Sigmoid colon (tissue), 7 donors: ENCODE data around the gene HOXB13. TPM values are rescaled to one million over a fixed set of nuclear protein-coding genes. Genes with fewer than 3 reads are reported as not detected.

Experiments used
- DNase-seq: peaks from one replicate; pipeline ENCODE4 v3.0.0-alpha.2; 2019
- H3K27ac ChIP-seq, 4 donors: fragments of 200-600 bp; sonication (generic); one replicate each; pipeline ENCODE4 v1.5.1; 2016 to 2019; ENCODE audit warnings: mild to moderate bottlenecking in 1 of 4
- H3K27me3 ChIP-seq, 3 donors: fragments of 200-600 bp; sonication (generic); one replicate each; pipeline ENCODE4 v1.5.1; 2019; ENCODE audit warnings: mild to moderate bottlenecking in 1 of 3
- H3K36me3 ChIP-seq, 4 donors: fragments of 200-600 bp; sonication (generic); one replicate each; pipeline ENCODE4 v1.5.1; 2016 to 2019
- H3K4me1 ChIP-seq, 4 donors: fragments of 200-600 bp; sonication (generic); one replicate each; pipeline ENCODE4 v1.5.1; 2017 to 2019
- H3K4me3 ChIP-seq, 4 donors: fragments of 200-600 bp; sonication (generic); one replicate each; pipeline ENCODE4 v1.5.1; 2017 to 2019; ENCODE audit warnings: mild to moderate bottlenecking in 2 of 4, moderate library complexity in 1 of 4
- H3K9me3 ChIP-seq, 4 donors: fragments of 200-600 bp in 3 of 4; sonication (generic) in 3 of 4; one replicate each; pipeline versions ENCODE4 v1.5.1 to v1.6.1; 2013 to 2019
- EP300 ChIP-seq, 4 donors: sonication (generic); formaldehyde crosslinking; IDR thresholded peaks; one replicate each; pipeline ENCODE4 v1.6.1; 2017; ENCODE audit warnings: antibody characterized with exemption in 4 of 4
- POLR2A ChIP-seq, 2 donors: fragments of 450-650 bp; IDR thresholded peaks; one replicate each; pipeline ENCODE4 v1.6.1; 2016; ENCODE audit warnings: antibody characterized with exemption in 2 of 2, mild to moderate bottlenecking in 2 of 2, moderate library complexity in 2 of 2
- POLR2AphosphoS5 ChIP-seq, 4 donors: sonication (generic); formaldehyde crosslinking; IDR thresholded peaks; one replicate each; pipeline ENCODE4 v1.6.1; 2017; ENCODE audit warnings: antibody characterized with exemption in 4 of 4
- WGBS, 2 donors: extraction: QIAGEN DNeasy Blood & Tissue Kit; methylation state at CpG; one replicate each; pipeline ENCODE4 v1.1.7; 2013; 5-methylcytosine and 5-hydroxymethylcytosine counted together
- intact Hi-C: fragments of 100-400 bp; cut with DNase I; formaldehyde crosslinking; loops from one replicate; pipeline ENCODE4 v1.15.1; 2023
- polyA plus RNA-seq, 3 donors: library from polyadenylated mRNA; stranded (reverse); fragments of 200-250 nt; gene quantifications; one replicate each; pipeline ENCODE4 v1.2.3, GENCODE V29; 2013
- small RNA-seq, 3 donors: library from RNA; depleted of rRNA; stranded (forward); fragments of <200 nt; gene quantifications; one replicate each; pipeline ENCODE3, GENCODE V24; 2016
- total RNA-seq, 4 donors: library from RNA; depleted of rRNA; stranded (reverse); fragments of >200 nt; gene quantifications; one replicate each; pipeline ENCODE4 v1.1.0, GENCODE V29; 2016
- TF ChIP-seq, protein P1 (sequence below), 4 experiments: fragments of 450-650 bp in 3 of 4; fragments of 200-600 bp in 1 of 4; IDR thresholded peaks; one replicate each; pipeline ENCODE4 v1.5.1; 2016 to 2019; ENCODE audit warnings: antibody characterized with exemption in 4 of 4, mild to moderate bottlenecking in 3 of 4, moderate library complexity in 2 of 4
- donor health status: healthy with polysubstance abuse.
- donor health status: Bipolar disorder and iron deficiency.
- donor health status: healthy.

HOXB13 gene
- total and polyA plus RNA-seq, 7 donors: 0.36 to 49.2 (median 1.5) TPM

DNA sequence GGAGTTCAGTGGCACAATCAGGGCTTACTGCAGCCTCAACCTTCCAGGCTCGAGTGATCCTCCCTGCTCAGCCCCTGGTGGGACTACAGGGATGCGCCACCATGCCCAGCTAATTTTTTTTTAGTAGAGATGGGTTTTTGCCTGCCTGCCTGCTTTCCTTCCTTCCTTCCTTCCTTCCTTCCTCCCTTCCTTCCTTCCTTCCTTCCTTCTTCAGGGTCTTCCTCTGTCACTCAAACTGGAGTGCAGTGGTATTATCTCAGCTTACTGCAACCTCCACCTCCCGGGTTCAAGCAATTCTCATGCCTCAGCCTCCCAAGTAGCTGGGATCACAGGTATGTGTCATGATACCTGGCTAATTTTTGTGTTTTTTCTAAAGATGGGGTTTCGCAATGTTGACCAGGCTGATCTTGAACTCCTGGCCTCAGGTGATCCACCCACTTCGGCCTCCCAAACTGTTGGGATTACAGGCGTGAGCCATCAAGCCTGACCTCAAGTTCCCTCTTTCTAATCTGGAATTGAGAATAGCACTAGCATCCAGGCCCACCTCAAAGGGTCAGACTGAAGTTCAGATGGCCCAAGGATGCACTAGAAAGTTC, 51.5 kb downstream of the HOXB13 start:
- H3K4me1 ChIP-seq: peaks cover 0 to 10% (median 8%) of the 10 kb centered on the region in 4 donors
- TF ChIP-seq POLR2A (IDR thresholded peaks at IDR 0.05): no peak
- TF ChIP-seq, protein P1, sequence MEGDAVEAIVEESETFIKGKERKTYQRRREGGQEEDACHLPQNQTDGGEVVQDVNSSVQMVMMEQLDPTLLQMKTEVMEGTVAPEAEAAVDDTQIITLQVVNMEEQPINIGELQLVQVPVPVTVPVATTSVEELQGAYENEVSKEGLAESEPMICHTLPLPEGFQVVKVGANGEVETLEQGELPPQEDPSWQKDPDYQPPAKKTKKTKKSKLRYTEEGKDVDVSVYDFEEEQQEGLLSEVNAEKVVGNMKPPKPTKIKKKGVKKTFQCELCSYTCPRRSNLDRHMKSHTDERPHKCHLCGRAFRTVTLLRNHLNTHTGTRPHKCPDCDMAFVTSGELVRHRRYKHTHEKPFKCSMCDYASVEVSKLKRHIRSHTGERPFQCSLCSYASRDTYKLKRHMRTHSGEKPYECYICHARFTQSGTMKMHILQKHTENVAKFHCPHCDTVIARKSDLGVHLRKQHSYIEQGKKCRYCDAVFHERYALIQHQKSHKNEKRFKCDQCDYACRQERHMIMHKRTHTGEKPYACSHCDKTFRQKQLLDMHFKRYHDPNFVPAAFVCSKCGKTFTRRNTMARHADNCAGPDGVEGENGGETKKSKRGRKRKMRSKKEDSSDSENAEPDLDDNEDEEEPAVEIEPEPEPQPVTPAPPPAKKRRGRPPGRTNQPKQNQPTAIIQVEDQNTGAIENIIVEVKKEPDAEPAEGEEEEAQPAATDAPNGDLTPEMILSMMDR (IDR thresholded peaks at IDR 0.05): no peak
- TF ChIP-seq POLR2AphosphoS5 (IDR thresholded peaks at IDR 0.05): no peak
- TF ChIP-seq EP300 (IDR thresholded peaks at IDR 0.05): no peak
- peaks cover 3 to 33% (median 8%) of the 10 kb centered on the region in 3 donors for H3K27me3 ChIP-seq
- H3K36me3 ChIP-seq: no peaks in the 10 kb centered on the region
- DNase-seq: no peak
- no peak overlapping the region for H3K4me3 ChIP-seq
- WGBS, 2 donors: 80 to 81% methylated on average over 6 of the region's 6 CpGs
- intact Hi-C loops: loop anchor here (10.0 kb wide), 1 partner anchor 358 kb away; no protein-coding TSS in a partner anchor
- no peaks in the 10 kb centered on the region for H3K9me3 ChIP-seq
- no peak overlapping the region for H3K27ac ChIP-seq

Small RNA genes within 50 kb of the gene (small RNA-seq; reads per million reads assigned to genes)
- gene AC091179.2 (0 reads per million in 3 donors), gene COX6B1P2 (0 reads per million in 3 donors), gene MIR3185 (0 reads per million in 3 donors), gene RF02132 (0 reads per million in 3 donors), gene RF02133 (0 reads per million in 3 donors), gene RN7SL125P (0 to 0.07 (median 0) reads per million in 3 donors)

Other genes starting within 250 kb of the HOXB13 start
- under 1 TPM in 1 of 4 donors, not detected in 3; 0.27 TPM for gene HOXB1, start 197.7 kb downstream of the HOXB13 start, total RNA-seq
- under 1 TPM in 2 of 3 donors, not detected in 1; 0.60 to 0.92 TPM for gene HOXB1, start 197.7 kb downstream of the HOXB13 start, polyA plus RNA-seq
- gene HOXB2, start 183.6 kb downstream of the HOXB13 start, total RNA-seq: 10 to 100 TPM; 44.9 to 86.1 (median 63.6) TPM
- 1 to 10 TPM; 1.6 to 7.8 (median 3.0) TPM for gene HOXB2, start 183.6 kb downstream of the HOXB13 start, polyA plus RNA-seq
- 1 to 10 TPM; 4.6 to 8.3 (median 5.4) TPM for gene HOXB4, start 150.4 kb downstream of the HOXB13 start, total RNA-seq
- gene HOXB4, start 150.4 kb downstream of the HOXB13 start, polyA plus RNA-seq: 1 to 10 TPM in 2 of 3 donors, under 1 TPM in 1; 0.23 to 2.7 (median 1.2) TPM
- gene HOXB3, start 138.5 kb downstream of the HOXB13 start, total RNA-seq: 10 to 100 TPM; 25.3 to 64.3 (median 30.1) TPM
- gene HOXB3, start 138.5 kb downstream of the HOXB13 start, polyA plus RNA-seq: 10 to 100 TPM in 2 of 3 donors, 1 to 10 TPM in 1; 6.2 to 16.7 (median 10.2) TPM
- 1 to 10 TPM; 1.5 to 2.5 (median 2.1) TPM for gene HOXB5, start 135.0 kb downstream of the HOXB13 start, total RNA-seq
- gene HOXB5, start 135.0 kb downstream of the HOXB13 start, polyA plus RNA-seq: 10 to 100 TPM in 1 of 3 donors, 1 to 10 TPM in 2; 3.2 to 13.9 (median 4.2) TPM
- 10 to 100 TPM in 3 of 4 donors, 1 to 10 TPM in 1; 6.7 to 10.5 (median 10.3) TPM for gene HOXB6, start 123.8 kb downstream of the HOXB13 start, total RNA-seq
- 10 to 100 TPM in 2 of 3 donors, 1 to 10 TPM in 1; 6.0 to 28.5 (median 10.2) TPM for gene HOXB6, start 123.8 kb downstream of the HOXB13 start, polyA plus RNA-seq
- gene HOXB7, start 117.7 kb downstream of the HOXB13 start, total RNA-seq: 1 to 10 TPM; 1.1 to 6.6 (median 3.4) TPM
- gene HOXB7, start 117.7 kb downstream of the HOXB13 start, polyA plus RNA-seq: 10 to 100 TPM; 21.3 to 67.3 (median 43.0) TPM
- gene HOXB8, start 113.5 kb downstream of the HOXB13 start, total RNA-seq: under 1 TPM in 1 of 4 donors, not detected in 3; 0.68 TPM
- gene HOXB8, start 113.5 kb downstream of the HOXB13 start, polyA plus RNA-seq: 1 to 10 TPM; 2.1 to 3.4 (median 2.4) TPM
- gene HOXB9, start 102.4 kb downstream of the HOXB13 start, total RNA-seq: under 1 TPM in 1 of 4 donors, not detected in 3; 0.28 TPM
- gene HOXB9, start 102.4 kb downstream of the HOXB13 start, polyA plus RNA-seq: 10 to 100 TPM; 16.2 to 52.1 (median 19.9) TPM
- 10 to 100 TPM in 1 of 4 donors, 1 to 10 TPM in 1, not detected in 2; 9.1 to 13.5 TPM for gene PRAC1, start 6.2 kb downstream of the HOXB13 start, total RNA-seq
- 100 to 1,000 TPM; 388 to 572 (median 408) TPM for gene PRAC1, start 6.2 kb downstream of the HOXB13 start, polyA plus RNA-seq
- 1 to 10 TPM in 1 of 4 donors, not detected in 3; 2.1 TPM for gene PRAC2, start 5.6 kb downstream of the HOXB13 start, total RNA-seq
- 10 to 100 TPM in 2 of 3 donors, 1 to 10 TPM in 1; 7.2 to 20.3 (median 17.5) TPM for gene PRAC2, start 5.6 kb downstream of the HOXB13 start, polyA plus RNA-seq
- under 1 TPM in 2 of 4 donors, not detected in 2; under 0.01 to 0.16 TPM for gene TTLL6, start 88.5 kb upstream of the HOXB13 start, total RNA-seq
- 10 to 100 TPM in 1 of 3 donors, 1 to 10 TPM in 2; 3.5 to 10.5 (median 4.2) TPM for gene TTLL6, start 88.5 kb upstream of the HOXB13 start, polyA plus RNA-seq
- gene CALCOCO2, start 102.3 kb upstream of the HOXB13 start, total RNA-seq: 100 to 1,000 TPM; 130 to 198 (median 146) TPM
- gene CALCOCO2, start 102.3 kb upstream of the HOXB13 start, polyA plus RNA-seq: 100 to 1,000 TPM in 1 of 3 donors, 10 to 100 TPM in 2; 90.4 to 103 (median 91.9) TPM
- 100 to 1,000 TPM in 2 of 4 donors, 10 to 100 TPM in 2; 92.7 to 148 (median 107) TPM for gene ATP5MC1, start 164.0 kb upstream of the HOXB13 start, total RNA-seq
- 100 to 1,000 TPM; 454 to 612 (median 603) TPM for gene ATP5MC1, start 164.0 kb upstream of the HOXB13 start, polyA plus RNA-seq
- gene UBE2Z, start 179.7 kb upstream of the HOXB13 start, total RNA-seq: 10 to 100 TPM; 46.8 to 55.6 (median 51.4) TPM
- 10 to 100 TPM; 45.6 to 56.5 (median 51.1) TPM for gene UBE2Z, start 179.7 kb upstream of the HOXB13 start, polyA plus RNA-seq
- gene SNF8, start 216.1 kb upstream of the HOXB13 start, total RNA-seq: 10 to 100 TPM; 74.1 to 94.5 (median 85.2) TPM
- 100 to 1,000 TPM; 108 to 174 (median 145) TPM for gene SNF8, start 216.1 kb upstream of the HOXB13 start, polyA plus RNA-seq
- not detected for gene GIP, start 239.8 kb upstream of the HOXB13 start, total RNA-seq
- not detected for gene GIP, start 239.8 kb upstream of the HOXB13 start, polyA plus RNA-seq